Hematopoietic multipotent progenitor cell (in vitro differentiated cells): ENCODE measurements around the gene CES2. TPM values are rescaled to one million over a fixed set of nuclear protein-coding genes. Genes with fewer than 3 reads are reported as not detected.
"Not testable (repeated sequence)": the region's sequence is repeated elsewhere in the genome, so short reads cannot be mapped to it uniquely, and the experiment has no call there.

Experiments used
- DNase-seq, 3 donors: peaks; one replicate each; pipeline ENCODE4 v3.0.0-alpha.2; 2011 to 2015; ENCODE audit warnings: low read depth in 2 of 3, low spot score in 2 of 3
- total RNA-seq: library from RNA; depleted of rRNA; stranded (reverse); fragments of >200 nt; gene quantifications from one replicate; pipeline ENCODE4 v1.2.3, GENCODE V29; 2012

The CES2 gene
- total RNA-seq, 1 donor: 48.2 TPM

DNA sequence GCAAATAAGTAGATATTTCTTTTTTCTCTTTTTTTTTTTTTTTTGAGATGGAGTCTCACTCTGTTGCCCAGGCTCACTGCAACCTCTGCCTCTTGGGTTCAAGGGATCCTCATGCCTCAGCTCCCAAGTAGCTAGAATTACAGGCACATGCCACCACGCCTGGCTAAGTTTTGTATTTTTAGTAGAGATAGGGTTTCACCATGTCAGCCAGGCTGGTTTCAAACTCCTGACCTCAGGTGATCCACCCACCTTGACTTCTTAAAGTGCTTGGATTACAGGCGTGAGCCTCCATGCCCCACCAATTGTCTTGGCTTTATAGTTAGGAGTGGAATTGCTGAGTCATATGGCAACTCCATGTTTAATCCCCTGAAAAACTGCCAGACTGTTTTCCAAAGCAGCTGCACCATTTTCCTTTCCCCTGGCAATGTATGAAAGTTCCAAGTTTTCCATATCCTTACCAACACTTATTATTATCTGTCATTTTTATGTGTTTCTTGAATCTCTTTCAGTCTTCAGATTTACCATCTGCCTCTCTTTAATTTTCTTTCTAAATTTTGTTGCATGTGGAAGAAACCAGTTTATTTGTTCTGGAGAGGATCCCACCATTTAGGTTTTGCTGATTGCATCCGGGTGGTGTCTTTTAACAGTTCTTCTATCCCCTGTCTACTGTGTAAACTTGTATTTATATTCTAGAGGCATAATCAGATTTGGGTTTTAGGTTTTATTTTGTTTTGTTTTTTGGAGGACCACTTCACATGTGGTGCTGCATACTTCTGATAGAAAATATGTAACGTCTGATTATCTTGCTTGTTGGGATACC, 15.9 kb downstream of the CES2 start:
- DNase-seq: no peak

DNA sequence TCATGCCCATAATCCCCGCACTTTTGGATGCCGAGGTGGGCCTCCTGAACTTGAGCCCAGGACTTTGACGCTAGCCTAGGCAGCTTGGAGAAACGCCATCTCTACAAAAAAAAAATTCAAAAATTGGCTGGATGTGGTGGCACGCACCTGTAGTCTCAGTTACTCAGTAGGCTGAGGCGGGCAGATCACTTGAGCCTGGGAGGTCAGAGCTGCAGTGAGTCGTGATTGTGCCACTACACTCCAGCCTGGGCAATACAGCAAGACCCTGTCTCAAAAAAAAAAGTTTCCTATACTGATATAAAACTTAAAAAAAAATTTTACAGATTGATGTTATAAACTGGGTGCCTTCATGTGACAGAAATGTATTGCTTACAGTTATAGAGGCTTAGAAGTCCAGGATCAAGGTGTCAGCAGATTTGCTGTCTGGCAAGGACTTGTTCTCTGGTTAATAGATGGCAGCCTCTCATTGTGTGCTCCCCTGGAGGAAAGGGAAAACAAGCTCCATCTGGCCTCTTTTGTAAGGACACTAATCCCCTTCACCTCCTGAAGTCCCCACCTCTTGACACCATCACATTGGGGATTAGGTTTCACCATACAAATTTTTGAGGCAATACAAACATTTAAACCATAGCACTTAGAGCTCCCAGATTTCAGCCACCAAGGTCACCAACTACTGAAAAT, 17.3 kb downstream of the CES2 start:
- no peak for DNase-seq

DNA sequence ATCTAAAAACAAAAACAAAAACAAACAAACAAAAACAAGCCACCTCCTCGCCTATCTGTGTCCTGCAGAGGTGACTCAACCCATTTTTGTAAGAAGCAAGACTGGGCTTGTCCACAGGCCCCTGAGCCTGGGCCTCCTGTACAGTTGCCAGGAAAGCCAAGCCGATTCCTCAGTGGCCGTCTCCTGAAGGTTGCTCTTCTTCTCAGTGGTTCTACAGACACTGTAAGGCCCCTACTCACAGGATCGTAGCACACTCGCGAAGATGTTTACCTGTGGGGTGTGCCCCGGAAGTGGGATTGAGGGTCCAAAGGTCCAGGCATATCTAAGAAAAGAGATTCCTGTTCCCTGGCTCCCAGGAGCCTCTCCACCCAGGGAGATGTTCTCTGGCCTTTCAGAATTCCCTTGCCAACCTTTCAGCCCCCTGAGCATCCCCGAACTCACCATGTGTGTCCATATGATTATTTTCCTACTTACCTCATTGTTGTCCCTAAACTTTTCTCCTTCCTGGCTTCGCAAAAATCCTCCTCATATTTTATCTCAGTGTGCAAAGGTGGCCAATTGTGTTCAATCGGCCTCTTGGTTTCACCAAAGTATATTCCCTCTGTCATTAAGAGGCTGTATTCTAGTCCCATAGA, 18.3 kb downstream of the CES2 start:
- no peak for DNase-seq

DNA sequence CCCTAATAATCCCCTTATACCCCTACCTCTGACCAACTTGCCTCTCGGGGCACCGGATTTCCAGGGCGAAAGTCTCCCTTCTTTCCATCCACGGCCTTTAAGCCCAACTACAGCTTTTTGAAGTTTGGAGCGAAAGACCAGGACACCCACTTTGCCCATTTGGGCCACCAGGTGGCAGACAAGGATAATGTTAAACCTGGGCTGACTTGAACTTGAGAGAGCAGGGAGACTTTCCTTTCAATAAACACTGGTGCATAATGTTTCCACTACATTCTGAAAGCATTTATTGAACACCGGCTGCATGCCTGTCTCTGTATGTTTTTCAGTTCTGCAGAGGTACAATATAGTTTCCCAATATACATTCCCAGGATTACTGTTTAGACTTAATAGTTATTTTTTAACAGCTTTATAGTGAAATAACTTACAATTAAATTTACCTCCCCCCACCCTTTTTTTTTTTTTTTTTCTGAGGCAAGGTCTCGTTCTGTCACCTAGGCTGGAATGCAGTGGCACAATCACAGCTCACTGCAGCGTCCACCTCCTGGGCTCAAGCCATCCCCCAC, 18.9 kb downstream of the CES2 start:
- peak; percentile 45 to 89 (median 66) for DNase-seq

DNA sequence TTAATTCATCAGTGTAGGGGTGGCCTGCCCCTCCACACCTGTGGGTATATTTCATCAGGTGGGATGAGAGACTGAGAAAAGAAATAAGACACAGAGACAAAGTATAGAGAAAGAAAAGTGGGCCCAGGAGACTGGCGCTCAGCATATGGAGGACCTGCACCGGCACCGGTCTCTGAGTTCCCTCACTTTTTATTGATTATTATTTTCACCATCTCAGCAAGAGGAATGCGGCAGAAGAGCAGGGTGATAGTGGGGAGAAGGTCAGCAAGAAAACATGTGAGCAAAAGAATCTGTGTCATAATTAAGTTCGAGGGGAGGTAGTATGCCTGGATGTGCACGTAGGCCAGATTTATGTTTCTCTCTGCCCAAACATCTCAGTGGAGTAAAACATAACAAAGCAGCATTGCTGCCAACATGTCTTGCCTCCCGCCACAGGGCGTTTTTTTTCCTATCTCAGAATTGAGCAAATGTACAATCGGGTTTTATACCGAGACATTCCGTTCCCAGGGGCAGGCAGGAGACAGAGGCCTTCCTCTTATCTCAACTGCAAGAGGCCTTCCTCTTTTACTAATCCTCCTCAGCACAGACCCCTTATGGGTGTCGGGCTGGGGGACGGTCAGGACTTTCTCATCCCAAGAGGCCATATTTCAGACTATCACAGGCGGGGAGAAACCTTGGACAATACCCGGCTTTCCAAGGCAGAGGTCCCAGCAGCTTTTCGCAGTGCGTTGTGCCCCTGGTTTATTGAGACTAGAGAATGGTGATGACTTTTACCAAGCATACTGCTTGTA, 20.2 kb downstream of the CES2 start:
- DNase-seq: not testable (repeated sequence)

DNA sequence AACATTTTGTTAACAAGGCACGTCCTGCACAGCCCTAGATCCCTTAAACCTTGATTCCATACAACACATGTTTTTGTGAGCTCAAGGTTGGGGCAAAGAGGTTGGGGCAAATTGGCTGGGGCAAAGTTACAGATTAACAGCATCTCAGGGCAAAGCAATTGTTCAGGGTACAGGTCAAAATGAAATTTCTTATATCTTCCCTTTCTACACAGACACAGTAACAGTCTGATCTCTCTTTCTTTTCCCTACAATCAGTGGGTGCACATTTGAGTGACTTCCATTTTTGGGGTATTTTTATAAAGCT, 20.8 kb downstream of the CES2 start:
- DNase-seq: not testable (repeated sequence)

DNA sequence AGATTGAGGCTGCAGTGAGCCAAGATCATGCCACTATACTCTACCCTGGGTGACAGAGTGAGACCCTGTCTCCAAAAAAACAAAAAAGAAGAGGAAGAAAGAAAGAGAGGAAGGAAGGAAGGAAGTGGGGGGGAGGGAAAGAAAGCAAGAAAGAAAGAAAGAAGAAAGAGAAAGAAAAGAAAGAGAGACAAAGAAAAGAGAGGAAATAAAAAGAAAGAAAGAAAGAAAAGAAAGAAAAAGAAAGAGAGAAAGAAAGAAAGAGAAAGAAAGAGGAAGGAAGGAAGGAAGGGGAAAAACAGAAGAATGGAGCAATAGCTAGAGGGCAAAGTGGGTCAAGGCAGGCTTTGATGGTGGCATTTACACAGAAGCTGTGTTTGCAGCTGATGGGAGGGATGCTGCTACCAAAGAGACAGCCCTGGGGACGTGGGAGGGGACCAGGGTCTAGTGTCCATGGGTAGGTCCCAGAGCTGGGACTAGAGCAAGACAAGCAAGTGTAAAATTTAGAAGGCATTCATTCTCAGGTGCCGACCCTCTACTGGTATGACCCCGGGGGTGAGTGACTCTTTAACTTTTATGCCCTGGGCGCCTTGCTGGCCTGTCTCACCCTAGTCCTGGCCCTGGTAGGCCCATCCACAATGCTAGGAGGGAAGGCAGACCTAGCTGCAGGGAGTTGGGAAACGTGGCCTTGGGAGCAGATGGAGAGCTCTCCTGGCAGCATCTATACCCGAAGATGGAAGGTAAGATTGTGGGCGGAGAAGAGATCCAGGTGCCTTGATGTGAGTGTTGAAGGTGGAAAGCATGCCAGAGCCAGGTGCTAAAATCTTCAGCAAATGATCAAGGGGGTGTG, 23.8 kb downstream of the CES2 start:
- DNase-seq: no peak

DNA sequence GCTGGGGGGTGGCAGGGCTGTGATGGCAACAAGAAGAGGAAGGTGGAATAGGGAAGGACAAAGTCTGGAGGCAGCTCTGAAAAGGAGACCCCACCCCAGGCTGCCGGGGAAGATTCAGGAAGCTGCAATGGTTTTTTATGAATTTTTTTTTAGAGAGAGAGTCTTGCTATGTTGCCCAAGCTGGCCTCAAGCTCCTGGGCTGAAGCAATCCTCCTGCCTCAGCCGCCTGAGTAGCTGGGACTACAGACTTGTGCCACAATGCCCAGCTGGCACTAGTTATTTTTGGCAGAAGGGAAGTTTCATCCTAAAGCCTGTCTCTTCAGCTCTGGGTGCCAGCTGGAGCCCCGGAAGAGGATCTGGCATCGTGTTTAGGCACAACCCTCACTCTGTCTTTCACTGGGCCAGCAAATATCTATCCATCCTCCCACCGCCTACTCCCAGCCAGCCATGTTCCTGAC, 24.4 kb downstream of the CES2 start:
- no peak for DNase-seq

DNA sequence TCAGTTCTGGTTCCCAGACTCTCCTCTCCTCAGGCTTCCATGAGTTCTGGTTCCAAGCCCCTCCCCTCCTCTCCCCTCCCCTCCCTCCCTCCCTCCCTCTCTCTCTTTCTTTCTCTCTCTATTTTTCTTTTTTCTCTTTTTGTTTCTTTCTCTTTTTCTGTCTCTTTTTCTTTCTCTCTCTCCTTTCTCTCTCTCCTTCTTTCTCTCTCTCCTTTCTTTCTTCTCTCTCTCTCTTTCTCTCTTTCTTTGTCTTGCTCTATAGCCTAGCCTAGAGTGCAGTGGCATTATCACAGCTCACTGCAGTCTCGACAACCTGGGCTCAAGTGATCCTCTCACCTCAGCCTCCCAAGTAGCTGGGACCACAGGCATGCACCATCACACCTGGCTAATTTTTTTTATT, 25.0 kb downstream of the CES2 start:
- DNase-seq: no peak

DNA sequence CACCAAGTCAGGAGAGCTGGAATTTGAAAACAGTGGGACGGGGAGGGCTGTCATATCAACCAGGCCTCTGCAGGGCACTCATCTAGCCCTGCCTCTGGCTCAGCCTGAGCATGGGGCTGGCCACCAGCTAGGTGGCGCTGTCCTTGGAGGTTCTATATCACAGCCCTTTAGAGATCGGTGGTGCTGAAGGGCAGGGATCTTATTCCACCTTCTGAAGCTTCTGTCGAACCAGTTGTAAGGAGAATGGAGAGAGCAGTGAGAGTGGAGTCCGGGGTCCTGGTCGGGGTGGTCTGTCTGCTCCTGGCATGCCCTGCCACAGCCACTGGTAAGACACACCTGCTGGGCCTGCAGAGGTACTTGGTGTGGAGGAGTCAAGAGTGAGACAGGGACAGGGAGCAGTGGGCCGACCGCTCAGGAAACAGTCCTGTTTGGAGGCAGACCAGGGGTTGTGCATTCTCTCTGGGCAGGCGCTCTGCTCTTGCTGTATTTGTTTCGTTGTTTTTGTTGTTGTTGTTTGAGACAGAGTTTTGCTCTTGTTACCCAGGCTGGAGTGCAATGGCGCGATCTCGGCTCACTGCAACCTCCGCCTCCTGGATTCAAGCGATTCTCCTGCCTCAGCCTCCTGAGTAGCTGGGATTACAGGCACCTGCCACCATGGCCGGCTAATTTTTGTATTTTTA, 25.9 kb downstream of the CES2 start, which contains the start of gene CES3:
Gene CES3 (plus strand): TSS at position 202 of the 680 bp plus-strand sequence. CDS start 42 bp downstream, at position 244.
- peak in 2 of 3 donors; percentile 64 to 79 for DNase-seq

DNA sequence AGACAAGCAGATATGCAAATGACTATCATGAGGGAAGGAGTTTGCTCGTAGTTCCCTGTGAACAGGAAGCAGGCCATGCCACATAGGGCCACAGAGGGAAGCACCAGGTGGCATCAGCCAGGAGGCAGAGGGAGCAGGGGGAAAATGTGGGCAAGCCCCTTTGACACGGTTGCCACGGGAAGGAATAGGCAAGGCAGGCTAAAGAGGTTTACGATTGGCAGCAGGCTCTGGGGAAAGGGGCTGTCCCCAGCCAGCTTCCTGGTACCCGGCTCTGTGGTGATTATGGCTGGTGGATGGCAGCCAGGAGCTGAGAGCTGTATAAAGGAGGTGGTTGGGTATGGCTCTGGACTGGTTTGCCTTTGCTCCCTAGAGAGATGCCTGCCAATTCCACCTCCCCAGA, 26.6 kb downstream of the CES2 start:
- peak in 1 of 3 donors; percentile 40 for DNase-seq

DNA sequence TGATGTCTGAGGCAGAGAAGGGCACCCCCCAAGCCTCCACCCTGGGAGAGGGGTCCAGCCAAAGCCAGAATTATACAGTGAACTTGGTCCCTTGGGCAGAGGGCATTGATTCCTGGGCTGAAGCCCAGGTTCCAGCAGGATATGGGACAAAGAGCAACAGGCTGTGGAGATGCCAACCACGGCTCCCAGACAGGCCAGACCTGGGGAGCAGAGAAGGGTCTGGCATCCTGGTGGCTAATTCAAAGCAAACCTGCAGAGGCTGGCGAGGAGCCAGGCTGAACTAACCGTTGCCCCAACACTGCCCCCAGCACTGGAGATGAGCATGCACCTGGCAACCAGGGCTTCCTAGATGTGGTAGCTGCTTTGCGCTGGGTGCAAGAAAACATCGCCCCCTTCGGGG, 28.7 kb downstream of the CES2 start:
- DNase-seq: no peak

DNA sequence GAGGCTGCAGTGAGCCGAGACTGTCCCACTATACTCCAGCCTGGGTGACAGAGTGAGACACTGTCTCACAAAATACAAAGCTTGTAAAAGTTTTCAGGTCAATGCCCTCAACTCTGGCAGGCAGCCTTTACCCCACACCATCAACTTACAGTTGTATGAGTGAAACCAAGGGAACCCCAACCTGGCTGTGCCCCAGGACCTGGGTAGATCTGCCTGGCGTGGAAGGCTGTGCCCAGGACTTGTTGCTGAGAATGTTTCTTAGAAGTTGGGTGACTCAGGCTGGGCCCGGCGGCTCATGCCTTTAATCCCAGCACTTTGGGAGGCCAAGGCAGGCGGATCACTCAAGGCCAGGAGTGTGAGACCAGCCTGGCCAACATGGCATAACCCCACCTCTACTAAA, 33.5 kb downstream of the CES2 start:
- DNase-seq: no peak

DNA sequence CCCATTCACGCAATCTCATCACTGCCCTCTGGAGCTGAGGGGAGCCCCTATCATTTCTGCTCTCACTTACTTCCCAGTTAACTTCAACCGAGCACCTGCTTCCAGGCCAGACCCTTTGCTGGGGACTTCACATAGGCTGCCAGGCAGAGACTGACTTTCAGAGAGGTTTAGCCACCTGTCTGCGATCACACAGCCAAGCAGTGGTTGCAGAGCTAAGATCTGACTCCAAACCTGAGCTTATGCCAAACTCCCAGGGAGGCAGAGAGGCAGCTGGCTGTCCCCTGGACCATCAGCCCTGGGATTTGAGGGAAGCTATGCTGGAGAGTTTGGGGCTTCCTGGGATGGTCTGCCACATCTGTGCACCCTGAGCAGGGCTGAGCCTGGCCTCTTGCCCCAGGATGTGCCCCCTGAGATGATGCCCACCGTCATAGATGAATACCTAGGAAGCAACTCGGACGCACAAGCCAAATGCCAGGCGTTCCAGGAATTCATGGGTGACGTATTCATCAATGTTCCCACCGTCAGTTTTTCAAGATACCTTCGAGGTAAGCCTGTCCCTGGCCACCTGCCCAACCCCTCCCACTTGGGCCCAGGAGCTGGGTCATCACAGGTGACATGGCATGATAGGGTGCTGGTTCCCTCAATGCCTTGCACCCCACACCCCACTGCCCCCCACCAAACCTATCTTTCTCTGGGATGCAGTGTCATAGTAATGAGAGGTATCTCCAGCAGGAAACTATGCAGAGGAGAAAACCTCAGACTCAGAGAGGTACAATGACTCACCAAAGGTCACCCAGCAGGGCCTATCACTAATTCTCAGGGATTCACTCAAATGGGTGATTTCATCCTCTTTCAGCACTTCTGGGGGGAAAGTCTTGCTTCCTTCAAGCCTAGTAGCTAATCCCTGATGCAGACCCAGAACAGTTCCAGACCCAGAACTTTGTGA, 35.7 kb downstream of the CES2 start:
- DNase-seq: no peak

DNA sequence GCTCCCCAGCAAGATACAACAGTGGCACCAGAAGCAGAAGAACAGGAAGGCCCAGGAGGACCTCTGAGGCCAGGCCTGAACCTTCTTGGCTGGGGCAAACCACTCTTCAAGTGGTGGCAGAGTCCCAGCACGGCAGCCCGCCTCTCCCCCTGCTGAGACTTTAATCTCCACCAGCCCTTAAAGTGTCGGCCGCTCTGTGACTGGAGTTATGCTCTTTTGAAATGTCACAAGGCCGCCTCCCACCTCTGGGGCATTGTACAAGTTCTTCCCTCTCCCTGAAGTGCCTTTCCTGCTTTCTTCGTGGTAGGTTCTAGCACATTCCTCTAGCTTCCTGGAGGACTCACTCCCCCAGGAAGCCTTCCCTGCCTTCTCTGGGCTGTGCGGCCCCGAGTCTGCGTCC, 37.7 kb downstream of the CES2 start:
- no peak for DNase-seq

DNA sequence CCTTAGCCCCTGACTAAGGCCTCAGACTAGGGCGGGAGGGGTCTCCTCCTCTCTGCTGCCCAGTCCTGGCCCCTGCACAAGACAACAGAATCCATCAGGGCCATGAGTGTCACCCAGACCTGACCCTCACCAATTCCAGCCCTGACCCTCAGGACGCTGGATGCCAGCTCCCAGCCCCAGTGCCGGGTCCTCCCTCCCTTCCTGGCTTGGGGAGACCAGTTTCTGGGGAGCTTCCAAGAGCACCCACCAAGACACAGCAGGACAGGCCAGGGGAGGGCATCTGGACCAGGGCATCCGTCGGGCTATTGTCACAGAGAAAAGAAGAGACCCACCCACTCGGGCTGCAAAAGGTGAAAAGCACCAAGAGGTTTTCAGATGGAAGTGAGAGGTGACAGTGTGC, 38.4 kb downstream of the CES2 start:
- DNase-seq: no peak

DNA sequence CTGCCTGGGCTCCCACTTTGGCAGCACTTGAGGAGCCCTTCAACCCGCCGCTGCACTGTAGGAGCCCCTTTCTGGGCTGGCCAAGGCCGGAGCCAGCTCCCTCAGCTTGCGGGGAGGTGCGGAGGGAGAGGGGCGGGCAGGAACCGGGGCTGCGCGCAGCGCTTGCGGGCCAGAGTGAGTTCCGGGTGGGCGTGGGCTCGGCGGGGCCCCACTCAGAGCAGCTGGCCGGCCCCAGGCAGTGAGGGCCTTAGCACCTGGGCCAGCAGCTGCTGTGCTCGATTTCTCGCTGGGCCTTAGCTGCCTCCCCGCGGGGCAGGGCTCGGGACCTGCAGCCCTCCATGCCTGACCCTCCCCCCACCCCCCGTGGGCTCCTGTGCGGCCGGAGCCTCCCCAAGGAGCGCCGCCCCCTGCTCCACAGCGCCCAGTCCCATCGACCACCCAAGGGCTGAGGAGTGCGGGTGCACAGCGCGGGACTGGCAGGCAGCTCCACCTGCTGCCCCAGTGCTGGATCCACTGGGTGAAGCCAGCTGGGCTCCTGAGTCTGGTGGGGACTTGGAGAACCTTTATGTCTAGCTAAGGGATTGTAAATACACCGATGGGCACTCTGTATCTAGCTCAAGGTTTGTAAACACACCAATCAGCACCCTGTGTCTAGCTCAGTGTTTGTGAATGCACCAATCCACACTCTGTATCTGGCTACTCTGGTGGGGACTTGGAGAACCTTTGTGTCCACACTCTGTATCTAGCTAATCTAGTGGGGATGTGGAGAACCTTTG, 39.0 kb downstream of the CES2 start:
- not testable (repeated sequence) for DNase-seq
